GM21423 (cell line): ENCODE results near the gene PIAS4.
A peak's percentile ranks its signal among the peaks of the same experiment; 100 is the strongest.

Experiments
- ATAC-seq: cut with Tn5 transposase; IDR thresholded peaks from one replicate; pipeline ENCODE4 v1.9.1; 2021; ENCODE audit warnings: mild to moderate bottlenecking, moderate library complexity; ENCODE audit not compliant: unreplicated experiment

PIAS4 gene

DNA sequence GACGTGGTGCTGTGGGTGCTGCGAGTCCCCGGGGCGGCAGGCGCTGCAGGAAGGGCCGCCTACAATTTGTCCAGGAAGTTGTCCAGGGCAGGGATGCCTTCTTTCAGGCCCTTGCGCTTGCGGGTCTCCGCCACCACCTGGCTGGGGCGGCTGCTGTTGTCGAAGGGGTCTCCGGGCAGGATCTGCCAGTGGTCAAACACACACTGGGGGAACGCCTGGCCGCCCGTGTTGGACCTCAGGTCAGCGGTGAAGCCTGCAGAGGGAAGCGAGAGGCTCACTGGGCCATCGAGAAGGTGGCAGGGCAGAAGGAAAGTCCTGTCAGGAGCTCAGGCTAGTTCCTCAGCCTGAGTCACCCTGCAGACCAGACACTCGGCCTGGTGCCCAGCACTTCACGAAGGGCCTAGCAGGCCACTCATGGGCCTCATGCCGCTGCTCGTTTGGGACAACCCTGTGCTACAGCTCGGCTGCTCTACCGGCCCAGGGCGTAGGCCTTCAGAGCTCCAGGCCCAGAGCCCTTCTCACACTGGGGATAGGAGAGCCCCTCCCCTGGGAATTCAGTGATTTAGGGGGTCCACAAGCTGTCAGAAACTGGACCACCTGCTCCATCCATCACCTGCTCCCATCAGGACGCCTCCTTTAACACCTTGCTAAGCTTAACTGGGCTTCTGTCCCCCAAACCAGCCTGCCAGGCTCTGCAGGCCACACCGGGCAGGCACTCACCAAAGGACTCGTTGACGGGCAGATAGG lies 30.9 kb upstream of the PIAS4 start:
- ATAC-seq, result no peak

DNA sequence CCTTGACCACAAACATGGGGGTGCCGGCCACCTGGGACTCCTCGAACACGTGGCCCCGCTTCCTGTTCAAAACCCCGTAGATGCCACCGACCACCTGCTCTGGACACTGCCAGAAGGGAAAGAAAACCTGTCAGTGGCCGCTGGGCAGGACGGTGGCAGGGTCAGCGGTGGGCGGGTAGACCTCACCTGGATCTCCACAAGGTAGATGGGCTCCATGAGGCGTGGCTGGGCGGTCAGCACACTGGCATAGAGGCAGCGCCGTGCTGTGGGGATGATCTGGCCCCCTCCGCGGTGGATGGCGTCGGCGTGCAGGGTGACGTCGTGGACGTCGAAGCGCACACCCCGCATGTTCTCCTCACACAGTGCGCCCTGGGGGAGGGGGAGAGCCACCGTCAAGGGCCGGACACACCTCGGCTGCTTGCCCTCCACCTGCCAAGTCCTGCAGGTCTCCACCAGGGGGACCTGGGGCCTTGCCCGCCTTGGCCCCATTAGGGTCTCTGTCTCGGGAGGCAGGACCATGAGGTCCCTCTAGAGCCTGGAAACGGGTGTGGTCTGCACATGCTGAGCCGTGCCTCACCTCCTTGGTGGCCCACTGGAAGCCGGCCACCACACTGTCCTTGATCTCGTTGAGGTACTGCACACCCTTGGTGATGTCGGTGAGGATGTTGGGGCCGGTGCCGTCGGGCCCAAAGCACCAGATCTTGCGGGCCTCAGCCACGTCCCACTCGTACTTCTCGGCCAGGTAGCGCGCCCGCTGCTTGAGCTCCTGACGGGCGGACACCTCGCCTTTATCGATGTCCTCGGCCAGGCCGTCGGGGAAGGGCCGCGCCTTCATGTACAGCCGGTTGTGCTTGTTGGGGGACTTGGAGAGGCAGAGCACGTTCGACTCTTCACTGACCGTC lies 30.0 kb upstream of the PIAS4 start:
- no peak for ATAC-seq

DNA sequence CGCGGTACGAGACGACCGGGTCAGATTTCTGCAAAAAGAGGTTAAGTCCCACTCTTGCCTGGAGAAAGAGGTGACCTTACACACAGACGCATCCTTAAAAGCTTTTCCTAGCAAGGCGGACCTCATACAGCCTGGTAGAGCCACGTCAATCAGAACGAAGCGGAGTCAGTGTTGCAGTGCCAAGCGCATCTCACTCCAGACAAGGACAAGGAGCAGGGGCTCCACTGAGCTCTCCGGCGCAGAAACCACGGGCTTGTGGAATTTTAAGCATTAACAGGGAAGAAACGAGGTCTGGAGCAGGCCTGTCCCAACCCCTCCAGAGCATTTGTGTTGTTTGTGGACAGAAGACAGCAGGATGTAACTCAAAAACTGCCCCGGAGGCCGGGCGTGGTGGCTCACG lies 29.4 kb upstream of the PIAS4 start:
- no peak for ATAC-seq

DNA sequence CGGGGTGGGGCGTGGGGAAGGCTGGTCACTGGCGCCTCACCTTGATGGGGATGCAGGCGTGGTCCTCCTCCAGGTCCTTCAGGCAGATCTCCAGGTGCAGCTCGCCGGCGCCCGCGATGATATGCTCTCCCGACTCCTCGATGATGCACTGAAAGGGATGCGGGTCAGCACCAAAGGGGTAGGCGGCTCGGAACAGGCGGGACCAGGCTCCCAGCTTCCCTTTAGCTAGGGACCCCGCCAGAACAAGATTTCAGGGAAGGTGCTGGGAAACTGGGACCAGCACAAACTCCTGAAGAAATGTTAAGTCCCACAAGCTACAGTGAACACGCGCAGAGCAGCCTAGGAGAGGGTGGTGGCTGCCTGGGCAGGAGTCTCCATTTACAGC lies 28.3 kb upstream of the PIAS4 start:
- ATAC-seq, result no peak

DNA sequence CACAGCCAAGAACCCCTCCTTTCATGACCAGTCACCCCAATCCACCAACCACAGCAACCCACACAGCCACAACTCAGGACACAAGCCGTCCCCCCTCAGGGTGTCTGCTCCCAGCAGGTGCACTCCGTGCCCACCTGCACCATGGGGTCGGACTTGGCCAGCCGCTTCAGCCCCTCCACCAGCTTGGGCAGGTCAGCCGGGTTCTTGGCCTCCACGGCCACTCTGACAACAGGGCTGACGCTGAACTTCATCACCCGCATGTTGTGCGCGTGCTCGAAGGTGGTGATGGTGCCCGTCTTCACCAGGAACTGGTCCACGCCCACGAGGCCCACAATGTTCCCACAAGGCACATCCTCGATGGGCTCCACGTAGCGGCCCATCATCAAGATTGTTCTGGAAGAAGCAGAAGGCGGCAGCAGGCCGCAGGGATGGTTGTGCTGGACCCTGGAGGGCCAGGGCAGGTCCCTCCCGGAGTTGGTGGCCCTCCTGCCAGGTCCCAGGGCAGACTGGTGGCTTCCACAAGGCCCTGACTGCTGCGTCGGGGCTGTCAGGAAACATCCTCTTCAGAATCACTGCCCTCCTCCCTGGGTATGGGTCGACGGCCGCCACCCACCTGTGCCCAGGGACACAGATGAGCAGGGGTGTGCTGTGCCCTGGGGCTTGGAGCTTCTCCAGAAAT lies 27.7 kb upstream of the PIAS4 start:
- no peak for ATAC-seq

DNA sequence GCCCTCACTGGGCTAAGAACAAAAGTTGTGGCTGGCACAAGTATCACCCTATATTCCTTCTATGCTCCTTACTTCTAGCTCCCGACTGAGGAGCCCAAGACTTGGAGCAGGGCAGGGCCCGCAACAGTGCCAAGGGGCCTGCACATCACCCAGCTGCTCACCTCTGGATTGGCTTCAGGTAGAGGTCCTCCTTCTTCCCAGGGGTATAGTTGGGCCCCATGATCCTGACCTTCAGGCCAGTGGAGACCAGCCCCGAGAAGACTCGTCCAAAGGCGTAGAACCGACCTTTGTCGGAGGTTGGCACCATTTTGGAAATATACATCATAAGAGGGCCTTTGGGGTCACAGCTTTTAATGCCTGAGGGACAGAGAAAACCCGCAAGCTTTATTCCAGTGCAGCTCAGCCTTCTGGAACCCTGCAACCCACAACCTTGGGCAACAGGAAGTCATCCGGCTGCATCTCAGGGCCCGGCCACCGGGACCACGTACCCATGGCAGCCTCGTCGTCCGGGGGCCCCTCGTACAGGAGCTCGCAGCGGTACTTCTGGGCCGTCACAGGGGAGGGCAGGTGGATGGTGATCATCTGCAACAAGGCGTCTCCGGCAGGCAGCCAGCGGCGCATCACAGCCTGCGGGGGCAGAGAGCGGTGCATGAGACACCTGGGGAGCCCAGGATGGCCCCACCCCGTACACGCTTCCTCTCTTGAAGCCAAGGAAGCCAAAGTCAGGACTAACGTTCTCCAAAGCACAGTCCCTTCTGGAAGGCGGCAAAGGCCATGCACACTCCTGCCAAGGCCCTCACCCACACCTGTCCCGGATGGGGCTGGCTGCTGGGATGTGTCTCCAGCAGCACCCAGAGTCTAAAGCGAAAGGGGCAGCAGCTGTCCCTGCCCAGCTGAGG lies 26.9 kb upstream of the PIAS4 start:
- ATAC-seq, result no peak

DNA sequence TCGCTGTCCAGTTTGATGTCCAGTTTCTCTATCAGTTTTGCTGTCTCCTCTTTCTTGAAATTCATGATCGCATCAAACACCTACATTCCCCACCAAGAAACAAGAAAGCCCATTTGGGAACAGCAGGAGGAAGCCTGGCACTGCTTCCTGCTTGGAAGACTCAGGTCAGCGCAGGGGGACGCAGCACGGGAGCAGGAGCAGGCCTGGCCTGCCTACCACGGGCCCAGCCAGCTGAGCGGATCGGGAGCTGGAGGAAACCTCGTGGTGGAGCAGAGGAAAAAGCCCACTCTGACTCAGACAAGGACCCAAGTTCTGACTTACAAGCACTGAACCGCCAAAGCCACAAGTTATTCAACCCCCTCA lies 26.2 kb upstream of the PIAS4 start:
- ATAC-seq, result no peak

DNA sequence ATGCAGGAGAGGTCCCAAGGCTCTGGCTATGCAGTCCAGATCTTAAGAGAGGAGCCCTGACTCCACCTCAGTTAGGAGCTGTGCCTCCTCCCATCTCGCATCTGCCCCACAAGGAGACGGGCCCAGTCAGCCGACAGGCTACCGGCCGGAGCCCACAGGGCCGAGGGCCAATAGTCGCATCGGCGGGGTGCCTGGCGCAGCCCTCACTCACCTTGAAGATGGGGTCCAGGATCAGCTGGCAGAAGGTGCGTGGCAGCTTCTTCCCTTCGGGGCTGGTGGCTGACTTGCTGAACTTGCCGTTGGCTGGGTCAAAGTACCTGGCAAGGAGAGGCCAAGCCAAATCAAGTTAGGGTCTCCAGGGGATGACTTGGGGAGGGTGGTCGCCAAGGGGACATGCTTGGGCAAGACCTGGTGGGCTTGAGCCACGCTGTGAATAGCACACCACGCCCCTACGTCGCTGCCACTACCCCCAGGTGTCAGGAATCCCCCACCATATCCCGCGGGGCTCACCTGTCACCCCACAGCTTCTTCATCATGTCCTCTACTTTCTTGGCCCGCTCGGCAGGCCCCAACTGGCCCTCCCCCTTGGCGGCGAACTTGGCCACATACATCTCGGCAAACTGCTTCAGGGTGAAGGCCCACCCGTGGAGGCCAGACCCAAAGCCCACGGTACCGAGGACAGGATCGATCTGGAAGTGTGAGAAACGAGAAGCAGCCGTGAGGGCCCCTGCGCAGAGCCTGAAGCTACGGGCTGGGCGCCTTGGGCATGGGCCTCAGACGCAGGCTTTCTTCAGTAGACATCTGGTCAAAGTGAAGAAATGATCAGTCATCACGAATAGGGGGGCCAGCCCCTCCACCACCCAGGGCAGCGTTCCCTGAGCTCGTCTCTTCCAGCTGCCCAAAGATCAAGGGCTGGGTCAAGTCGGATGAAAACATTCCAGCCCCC lies 25.5 kb upstream of the PIAS4 start:
- ATAC-seq, result no peak

DNA sequence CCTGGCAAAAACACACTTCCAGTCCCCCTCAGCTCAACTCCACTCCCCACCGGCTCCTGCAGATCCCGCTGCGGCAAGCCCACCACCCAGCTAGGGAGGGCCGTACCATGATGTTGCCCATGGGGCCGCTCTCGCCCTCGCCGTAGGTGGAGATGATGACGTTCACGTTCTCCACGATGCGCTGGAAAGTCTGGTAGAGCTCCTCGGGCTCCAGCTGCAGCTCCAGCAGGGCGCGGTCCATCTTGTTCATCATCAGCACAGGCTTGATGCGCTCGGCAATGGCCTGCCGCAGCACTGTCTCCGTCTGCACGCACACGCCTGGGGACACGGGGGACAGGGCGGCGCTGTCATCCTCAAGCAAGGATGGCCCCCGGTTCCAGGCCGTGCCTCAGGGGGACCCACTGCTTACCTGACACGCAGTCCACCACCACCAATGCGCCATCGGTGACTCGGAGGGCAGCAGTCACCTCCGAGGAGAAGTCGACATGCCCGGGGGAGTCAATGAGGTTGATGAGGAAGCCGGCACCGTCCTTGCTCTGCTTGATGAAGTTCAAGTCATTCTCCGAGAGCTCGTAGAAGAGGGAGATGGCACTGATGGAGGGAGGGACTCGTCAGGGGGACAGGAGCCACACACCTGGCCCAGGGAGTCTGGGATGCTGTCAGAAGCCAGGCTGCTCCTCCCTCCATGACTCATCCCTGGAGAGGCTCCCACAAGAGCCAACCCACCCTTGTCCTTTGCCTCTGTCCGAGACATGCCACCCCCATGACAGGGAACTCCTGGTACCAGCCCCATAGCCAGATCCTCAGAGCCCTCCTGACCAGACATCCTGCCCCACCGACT lies 24.6 kb upstream of the PIAS4 start:
- no peak for ATAC-seq

DNA sequence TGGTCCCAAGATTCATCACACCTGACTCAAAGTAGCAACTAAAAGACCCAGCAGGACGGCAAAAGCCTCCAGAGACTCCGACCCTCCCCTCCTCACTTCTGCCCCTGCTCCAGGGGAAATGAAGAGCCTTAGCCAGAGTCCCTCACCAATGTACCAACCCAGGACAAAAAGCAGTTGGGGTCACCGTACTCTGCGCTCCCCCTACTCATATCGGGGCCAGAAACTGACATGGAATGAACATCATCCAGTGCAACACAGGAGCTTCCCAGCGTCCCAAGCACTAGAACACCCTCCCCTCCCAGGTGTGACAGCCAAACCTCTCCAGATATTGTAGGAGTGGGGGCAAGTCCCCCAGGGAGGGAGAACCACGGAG lies 24.0 kb upstream of the PIAS4 start:
- ATAC-seq, result no peak

DNA sequence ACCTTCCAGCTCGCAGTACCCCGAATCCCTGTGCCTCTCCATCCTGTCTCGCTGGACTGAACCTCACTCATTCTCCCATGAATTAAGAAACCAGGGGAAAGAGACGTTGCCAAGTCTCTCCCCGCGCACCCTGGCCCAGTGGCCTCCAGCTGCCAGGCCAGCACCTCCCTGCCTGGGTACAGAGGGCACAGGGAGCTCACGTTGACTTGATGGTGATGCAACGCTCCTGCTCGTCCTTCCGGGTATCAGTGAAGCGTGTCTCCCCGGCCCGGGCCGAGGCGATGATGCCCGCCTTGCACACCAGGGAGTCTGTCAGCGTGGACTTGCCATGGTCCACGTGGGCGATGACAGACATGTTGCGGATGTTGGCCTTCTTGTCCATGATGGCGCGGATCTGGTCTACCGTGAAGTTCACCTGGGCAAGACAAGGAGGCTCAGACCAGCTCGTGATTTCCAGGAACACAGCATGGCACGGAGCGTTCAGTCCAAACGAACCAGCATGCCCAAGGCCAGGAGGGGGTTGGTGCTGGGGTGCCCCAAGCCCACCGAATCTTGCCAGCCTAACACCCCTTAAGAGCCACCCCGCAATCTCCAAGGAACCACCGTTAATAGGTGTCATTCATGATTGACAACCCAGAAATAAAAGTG lies 23.5 kb upstream of the PIAS4 start:
- ATAC-seq, result no peak

DNA sequence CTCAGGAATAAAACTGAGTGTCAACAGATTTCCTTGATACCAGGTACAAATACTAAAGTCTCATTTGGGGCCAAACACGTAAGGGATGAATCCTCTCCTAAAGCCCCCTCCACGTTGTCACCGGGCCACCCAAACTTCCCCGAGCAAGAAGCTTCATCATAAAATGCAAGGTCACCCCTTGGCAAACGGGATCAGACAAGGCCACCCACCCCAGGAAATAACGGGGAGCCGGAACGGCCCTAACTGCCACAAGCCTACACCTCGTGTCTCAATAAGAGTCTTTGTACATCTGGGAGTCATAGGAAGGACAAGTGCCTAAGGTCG lies 23.0 kb upstream of the PIAS4 start:
- no peak for ATAC-seq

DNA sequence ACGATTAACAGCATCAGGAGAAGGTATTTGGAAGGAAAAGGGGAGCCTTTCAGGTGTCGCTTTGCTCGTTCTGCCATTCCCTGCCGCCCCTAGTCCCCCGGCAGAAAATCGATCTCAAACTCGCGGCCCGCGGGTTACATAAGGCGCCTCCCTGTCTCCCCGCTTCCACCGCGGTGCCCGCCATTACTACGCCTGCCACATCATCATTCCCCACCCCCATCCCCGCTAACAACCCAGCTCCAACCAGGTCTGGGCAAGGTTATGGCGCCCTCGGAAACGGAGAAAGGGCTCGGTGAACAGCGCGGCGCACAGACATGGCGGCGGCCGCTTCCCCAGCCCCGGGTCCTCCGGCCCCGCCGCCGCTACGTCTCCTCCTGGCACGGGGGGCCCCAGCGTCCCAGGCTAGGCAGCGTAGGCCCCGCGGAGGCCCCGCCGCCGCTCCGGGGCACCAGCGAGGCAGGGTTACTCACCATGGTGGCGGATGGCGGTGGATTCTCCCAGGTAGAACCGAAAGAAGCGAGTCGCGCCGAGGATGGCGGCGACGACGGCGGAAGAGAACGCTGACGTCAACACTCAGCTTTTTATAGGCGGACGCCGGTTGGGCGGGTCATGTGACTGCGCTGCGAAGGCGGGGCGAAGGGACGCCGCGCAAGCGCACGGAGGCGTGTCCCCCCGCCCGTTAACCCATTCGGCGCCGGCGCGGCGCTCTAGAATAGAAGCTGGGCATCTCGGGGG lies 22.5 kb upstream of the PIAS4 start, which contains the start of gene EEF2:
Gene EEF2 (minus strand): TSS at position 556 of the 735 bp plus-strand sequence. CDS start 83 bp downstream, at position 473.
- ATAC-seq, result peak; percentile 58

DNA sequence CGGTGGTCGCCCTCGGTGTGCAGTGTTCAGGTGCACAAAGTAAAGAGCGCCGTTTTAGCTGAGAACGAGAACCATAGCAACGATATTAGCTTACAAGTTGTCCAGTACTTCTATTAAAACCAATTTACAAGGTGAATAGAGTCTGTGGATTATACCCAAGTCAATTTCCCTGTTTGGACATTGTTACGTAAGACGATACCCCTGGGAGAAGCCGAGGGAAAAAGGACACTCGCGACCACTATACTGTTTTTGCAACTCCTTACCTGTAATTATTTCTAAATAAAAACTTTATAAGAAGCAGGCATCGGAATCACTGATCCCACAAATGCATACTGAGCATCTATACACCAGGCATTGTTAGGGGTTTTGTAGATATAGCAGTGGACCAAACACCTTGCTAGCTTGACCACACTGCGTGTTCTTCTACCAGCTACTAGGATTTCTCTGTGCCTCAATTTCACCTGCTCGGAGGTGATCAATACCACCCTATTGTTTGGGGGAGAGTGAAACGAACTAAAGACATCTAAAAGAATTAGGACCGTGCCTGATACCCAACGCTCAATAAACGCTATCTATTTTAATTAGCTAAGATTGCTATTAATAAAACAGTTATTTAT lies 21.8 kb upstream of the PIAS4 start:
- no peak for ATAC-seq

DNA sequence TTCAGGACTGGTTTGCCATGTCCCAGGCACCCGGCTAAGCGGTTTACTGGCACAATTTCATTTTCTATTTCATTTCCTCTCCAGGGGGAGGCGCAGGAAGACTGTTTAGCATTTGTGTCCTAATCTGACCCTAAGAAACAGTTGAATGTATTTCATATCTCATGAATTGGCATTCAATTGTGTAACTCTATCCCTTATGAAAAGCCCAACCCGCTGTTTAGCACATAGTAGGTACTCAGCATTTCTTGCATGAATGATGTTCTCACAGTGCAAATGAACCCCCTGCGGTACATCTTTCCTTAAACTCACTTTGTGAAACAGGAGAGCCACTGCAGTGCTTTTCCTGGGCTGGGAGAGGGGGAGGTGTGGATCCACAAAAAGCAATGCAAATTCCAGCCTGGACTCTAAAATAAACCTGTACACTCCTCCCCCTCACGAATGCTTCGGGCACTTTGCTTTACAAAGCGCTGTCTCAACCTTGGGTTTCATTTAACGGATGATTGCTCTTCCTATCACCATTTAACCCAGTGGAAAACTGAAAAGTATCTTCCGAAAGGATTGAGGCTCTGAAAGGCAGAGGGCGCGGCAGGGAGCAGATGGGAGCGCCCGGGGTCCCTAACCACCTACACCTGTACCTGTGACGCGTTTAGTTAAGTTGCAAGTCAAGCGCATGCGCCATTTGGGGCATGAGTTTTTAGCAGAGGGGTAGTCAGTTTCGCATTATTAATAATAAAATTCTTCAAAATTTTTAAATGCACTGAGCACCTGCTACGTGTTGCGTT lies 21.1 kb upstream of the PIAS4 start:
- ATAC-seq, result no peak

DNA sequence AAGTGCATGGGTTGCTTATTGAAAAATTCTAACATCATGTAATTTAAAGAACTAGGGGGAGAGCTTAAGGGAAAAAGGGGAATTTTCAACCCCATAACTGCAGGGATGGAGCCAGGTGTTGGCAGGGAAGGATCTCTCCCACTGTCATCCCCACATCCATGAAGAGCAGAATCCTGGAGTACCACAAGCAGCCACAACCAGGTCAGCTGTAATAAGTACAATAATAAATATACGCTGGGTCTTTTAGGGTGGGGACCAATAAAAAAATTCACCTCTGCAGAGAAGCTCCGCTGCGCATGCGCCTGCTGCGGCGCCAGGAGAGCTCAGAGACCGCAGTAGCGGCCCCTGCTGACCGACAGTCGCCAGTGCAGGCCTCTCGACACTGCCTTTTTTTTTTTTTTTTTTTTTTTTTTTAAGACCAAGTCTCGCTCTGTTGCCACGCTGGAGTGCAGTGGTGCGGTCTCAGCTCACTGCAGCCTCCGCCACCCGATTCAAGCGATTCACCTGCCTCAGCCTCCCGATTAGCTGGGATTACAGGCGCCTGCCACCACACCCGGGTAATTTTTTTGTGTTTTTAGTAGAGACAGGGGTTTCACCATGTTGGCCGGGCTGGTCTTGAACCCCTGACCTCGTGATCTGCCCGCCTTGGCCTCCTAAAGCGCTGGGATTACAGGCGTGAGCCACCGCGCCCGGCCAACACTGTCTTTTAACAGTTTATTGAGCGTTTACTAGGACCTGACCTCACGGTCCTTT lies 19.7 kb upstream of the PIAS4 start:
- no peak for ATAC-seq
